Astrocyte of the spinal cord (primary cell): ENCODE measurements around the gene TPPP.
"Not testable (repeated sequence)": the region's sequence is repeated elsewhere in the genome, so short reads cannot be mapped to it uniquely, and the experiment has no call there.

Experiments
- DNase-seq: peaks from one replicate; pipeline ENCODE4 v3.0.0; 2011; ENCODE audit warnings: low read depth, low spot score
- H3K4me3 ChIP-seq: 2 replicates; pipeline ENCODE4 v1.5.1; 2011; ENCODE audit warnings: low read depth, mild to moderate bottlenecking, low read length, moderate library complexity
- CTCF ChIP-seq: IDR thresholded peaks from 2 replicates; pipeline ENCODE4 v1.5.1; 2012; ENCODE audit warnings: low read depth, mild to moderate bottlenecking, low read length, inconsistent platforms
- in situ Hi-C: cut with HindIII; loops from 2 replicates; pipeline ENCODE4 v1.10.0; 2017; ENCODE audit warnings: low sequenced_read_pairs

TPPP gene

GRCh38 chr5:685262-686171, 7.6 kb downstream of the TPPP start:
- TF ChIP-seq CTCF = no peak
- H3K4me3 ChIP-seq = no peak overlapping the region
- no peak for DNase-seq
- in situ Hi-C loops = no loop called here

- no peak for DNase-seq
- in situ Hi-C loops = no loop called here
- no peak overlapping the region for H3K4me3 ChIP-seq
- no peak for TF ChIP-seq CTCF
Measured at GRCh38 chr5:684751-685216, 8.4 kb downstream of the TPPP start.

- H3K4me3 ChIP-seq = no peak overlapping the region
- no peak for DNase-seq
- in situ Hi-C loops = no loop called here
- no peak for TF ChIP-seq CTCF
Measured at GRCh38 chr5:683551-684481, 9.3 kb downstream of the TPPP start.

GRCh38 chr5:682651-683358, 10.3 kb downstream of the TPPP start:
- H3K4me3 ChIP-seq, in situ Hi-C loops, DNase-seq: not testable (repeated sequence)

GRCh38 chr5:682216-682615, 10.9 kb downstream of the TPPP start:
- H3K4me3 ChIP-seq, DNase-seq, in situ Hi-C loops: not testable (repeated sequence)

GRCh38 chr5:681317-682191, 11.6 kb downstream of the TPPP start:
- DNase-seq = not testable (repeated sequence)

GRCh38 chr5:680836-681235, 12.3 kb downstream of the TPPP start:
- H3K4me3 ChIP-seq, in situ Hi-C loops, DNase-seq: not testable (repeated sequence)

More at GRCh38 chr5:681317-682191, 11.6 kb downstream of the TPPP start:
- in situ Hi-C loops, H3K4me3 ChIP-seq: not testable (repeated sequence)

- DNase-seq, H3K4me3 ChIP-seq, in situ Hi-C loops: not testable (repeated sequence)
Measured at GRCh38 chr5:680118-680795, 12.9 kb downstream of the TPPP start.

- in situ Hi-C loops, DNase-seq, H3K4me3 ChIP-seq: not testable (repeated sequence)
Measured at GRCh38 chr5:679166-679895, 13.8 kb downstream of the TPPP start.

GRCh38 chr5:678521-678920, 14.6 kb downstream of the TPPP start:
- H3K4me3 ChIP-seq, DNase-seq, in situ Hi-C loops: not testable (repeated sequence)
